Loucy (cell line): ENCODE results near the gene C2CD4D.

Source experiments
- H2AFZ ChIP-seq: fragments of 200-600 bp; sonication (generic); 2 replicates; pipeline ENCODE4 v1.6.0; 2016; ENCODE audit warnings: antibody characterized with exemption, mild to moderate bottlenecking, low read length, moderate library complexity
- H3F3A ChIP-seq: fragments of 200-600 bp; 2 replicates; pipeline ENCODE4 v1.6.0; 2016; ENCODE audit warnings: antibody characterized with exemption, low read depth, mild to moderate bottlenecking
- H3K27me3 ChIP-seq: fragments of 200-600 bp; sonication (generic); 2 replicates; pipeline ENCODE4 v1.6.1; 2014; ENCODE audit warnings: low read length, mild to moderate bottlenecking; ENCODE audit not compliant: insufficient read depth, poor library complexity, severe bottlenecking
- H3K36me3 ChIP-seq: fragments of 200-600 bp; sonication (generic); 2 replicates; pipeline ENCODE4 v1.6.1; 2016; ENCODE audit warnings: low read length; ENCODE audit not compliant: insufficient read depth
- H3K4me1 ChIP-seq: fragments of 200-600 bp; sonication (generic); 2 replicates; pipeline ENCODE4 v1.5.1; 2014; ENCODE audit warnings: low read length, mild to moderate bottlenecking; ENCODE audit not compliant: insufficient read depth, poor library complexity, severe bottlenecking
- H3K4me2 ChIP-seq: fragments of 200-600 bp; sonication (generic); 2 replicates; pipeline ENCODE4 v1.6.0; 2014; ENCODE audit warnings: antibody characterized with exemption, low read length, low read depth, mild to moderate bottlenecking; ENCODE audit not compliant: poor library complexity, severe bottlenecking
- H3K4me3 ChIP-seq: fragments of 200-600 bp; sonication (generic); 2 replicates; pipeline ENCODE4 v1.5.1; 2014; ENCODE audit warnings: low read length, mild to moderate bottlenecking, mixed read lengths; ENCODE audit not compliant: poor library complexity, severe bottlenecking
- H3K79me2 ChIP-seq: fragments of 200-600 bp; sonication (generic); 2 replicates; pipeline ENCODE4 v1.6.1; 2014; ENCODE audit warnings: low read length; ENCODE audit not compliant: insufficient read depth
- H3K9ac ChIP-seq: fragments of 200-600 bp; sonication (generic); 2 replicates; pipeline ENCODE4 v1.6.0; 2014; ENCODE audit warnings: mild to moderate bottlenecking, low read depth, low read length, moderate library complexity; ENCODE audit not compliant: poor library complexity, severe bottlenecking
- H3K9me2 ChIP-seq: fragments of 200-600 bp; sonication (generic); replicated peaks from 2 replicates; pipeline ENCODE4 v1.6.1; 2016; ENCODE audit warnings: low read depth, low read length, mixed read lengths
- H3K9me3 ChIP-seq: fragments of 200-600 bp; sonication (generic); 2 replicates; pipeline ENCODE4 v1.6.1; 2014; ENCODE audit warnings: mild to moderate bottlenecking, antibody characterized with exemption, low read length, low read depth; ENCODE audit not compliant: insufficient read depth
- H4K20me1 ChIP-seq: fragments of 200-600 bp; sonication (generic); 2 replicates; pipeline ENCODE4 v1.6.0; 2014; ENCODE audit warnings: antibody characterized with exemption, low read length, mild to moderate bottlenecking; ENCODE audit not compliant: insufficient read depth, poor library complexity, severe bottlenecking
- CTCF ChIP-seq: fragments of 200-600 bp; sonication (generic); conservative IDR thresholded peaks from 2 replicates; pipeline ENCODE4 v1.5.1; 2014; ENCODE audit warnings: mild to moderate bottlenecking, antibody characterized with exemption, low read length
- EZH2phosphoT487 ChIP-seq: fragments of 200-600 bp; IDR thresholded peaks from 2 replicates; pipeline ENCODE4 v1.6.1; 2018; ENCODE audit warnings: antibody characterized with exemption, mild to moderate bottlenecking, moderate library complexity, borderline replicate concordance

The C2CD4D gene

DNA sequence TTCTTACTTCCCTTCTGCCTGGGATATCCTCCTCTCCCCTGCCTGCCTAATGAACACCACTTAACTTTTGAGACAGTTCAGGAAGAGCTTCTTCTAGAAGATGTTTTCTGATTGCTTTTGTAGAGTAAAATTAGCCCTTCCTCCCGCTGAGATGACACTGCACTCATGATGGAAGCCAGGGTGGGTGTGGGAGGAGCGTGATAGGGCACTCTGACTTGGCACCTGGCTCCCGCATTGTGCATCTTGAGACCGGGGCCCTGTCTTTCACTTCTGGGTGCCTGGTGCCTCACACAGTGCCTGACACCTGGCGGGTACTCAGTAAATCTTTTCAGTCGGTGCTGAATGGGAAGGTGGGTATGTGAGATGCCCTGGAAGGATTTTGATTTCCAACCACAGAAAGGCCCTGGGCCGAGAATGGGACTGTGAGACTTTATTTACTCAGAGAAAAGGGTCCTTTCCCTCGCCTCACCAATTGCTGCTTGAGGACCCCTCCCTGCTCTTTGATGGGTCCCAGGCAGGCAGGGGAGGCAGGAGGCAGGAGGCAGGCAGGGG, 7.1 kb upstream of the C2CD4D start:
- Histone ChIP-seq H3K27me3 (no peaks in the 10 kb centered on the region), H3K4me3 (no peak overlapping the region), H4K20me1 (no peaks in the 10 kb centered on the region), H3K9me2 (no peaks in the 10 kb centered on the region), H2AFZ (peak overlapping the region; percentile 59; the same call in 1 of the 2 replicates), H3K4me2 (no peak overlapping the region), H3K36me3 (no peaks in the 10 kb centered on the region), H3F3A (no peaks in the 10 kb centered on the region), H3K79me2 (no peaks in the 10 kb centered on the region), H3K9ac (no peak overlapping the region), H3K9me3 (no peaks in the 10 kb centered on the region), H3K4me1 (no peaks in the 10 kb centered on the region)
- TF ChIP-seq EZH2phosphoT487: no peak
- no peak for TF ChIP-seq CTCF

- Histone ChIP-seq H3K27me3 (no peaks in the 10 kb centered on the region), H2AFZ (peak overlapping the region; percentile 59; the same call in 1 of the 2 replicates), H3K9me2 (no peaks in the 10 kb centered on the region), H3K36me3 (no peaks in the 10 kb centered on the region), H3F3A (no peaks in the 10 kb centered on the region), H3K4me2 (no peak overlapping the region), H4K20me1 (no peaks in the 10 kb centered on the region), H3K4me1 (no peaks in the 10 kb centered on the region), H3K9me3 (no peaks in the 10 kb centered on the region), H3K9ac (no peak overlapping the region), H3K4me3 (no peak overlapping the region), H3K79me2 (no peaks in the 10 kb centered on the region)
- TF ChIP-seq EZH2phosphoT487 (no peak), CTCF (no peak; the same call in 1 of the 2 replicates)
Measured at GRCh38 chr1:151846062-151846568, 6.5 kb upstream of the C2CD4D start.

DNA sequence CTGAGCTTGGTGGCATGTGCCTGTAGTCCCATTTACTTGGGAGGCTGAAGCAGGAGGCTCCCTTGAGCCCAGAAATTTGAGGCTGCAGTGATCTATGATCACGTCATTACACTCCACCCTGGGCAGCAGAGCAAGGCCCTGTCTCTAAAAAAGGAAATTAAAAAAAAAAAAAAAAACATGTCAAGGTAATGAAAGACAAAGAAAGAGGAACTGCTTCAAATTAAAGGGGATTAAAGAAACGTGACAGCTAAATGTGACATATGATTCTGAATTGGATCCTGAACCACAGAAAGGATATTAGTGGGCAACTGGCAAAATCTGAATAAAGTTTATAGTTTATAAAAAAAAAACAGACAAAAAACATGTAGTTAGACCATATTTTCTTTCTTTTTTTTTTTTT, 3.8 kb upstream of the C2CD4D start:
- no peak overlapping the region for H3K4me3 ChIP-seq
- no peak for TF ChIP-seq CTCF
- no peak for TF ChIP-seq EZH2phosphoT487
- H3K9me2 ChIP-seq: no peaks in the 10 kb centered on the region
- H3K9ac ChIP-seq: no peak overlapping the region
- H3K4me2 ChIP-seq: no peak overlapping the region
- no peaks in the 10 kb centered on the region for H3K36me3 ChIP-seq
- H3F3A ChIP-seq: no peaks in the 10 kb centered on the region
- H3K27me3 ChIP-seq: no peaks in the 10 kb centered on the region
- H3K4me1 ChIP-seq: no peaks in the 10 kb centered on the region
- no peaks in the 10 kb centered on the region for H3K9me3 ChIP-seq
- no peaks in the 10 kb centered on the region for H3K79me2 ChIP-seq
- no peaks in the 10 kb centered on the region for H4K20me1 ChIP-seq
- no peak overlapping the region for H2AFZ ChIP-seq
